ENCODE results near the gene FAR1. TPM values are rescaled to one million over a fixed set of nuclear protein-coding genes. Genes with fewer than 3 reads are reported as not detected.

The FAR1 gene
- polyA plus RNA-seq, 1 of the 3 experiments (the other 2 are of a cell fraction), result 29.0 TPM

DNA sequence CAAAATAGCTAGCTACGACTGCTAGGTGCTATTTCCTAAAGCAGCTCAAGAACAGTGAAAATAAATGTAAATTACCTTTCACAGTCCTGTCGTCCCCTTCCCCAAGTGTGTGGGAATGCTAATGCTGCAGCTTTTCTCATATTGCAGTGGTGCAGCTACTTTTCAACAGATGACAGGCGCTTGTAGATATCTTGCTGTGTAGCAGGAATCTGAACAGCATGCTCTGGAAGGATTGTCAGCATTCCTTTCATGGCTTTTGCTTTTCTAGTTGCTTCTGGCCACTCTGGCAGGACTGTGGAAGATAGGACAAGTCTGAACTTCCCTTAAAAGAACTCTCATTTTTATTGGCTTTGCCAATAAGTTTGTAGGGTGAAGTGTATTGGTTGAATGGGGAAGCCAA is 18.8 kb downstream of the FAR1 start:
- Histone ChIP-seq H3K9me2 (no peaks in the 10 kb centered on the region), H2AFZ (ENCODE audit: low read depth) (no peak overlapping the region), H3K27me3 (ENCODE audit: insufficient read depth) (no peaks in the 10 kb centered on the region), H3K4me1 (ENCODE audit: control insufficient read depth in 1 of 2, insufficient read depth in 2 of 2, low read depth in 1 of 2, low read length in 1 of 2) (peaks cover 0 to 14% of the 10 kb centered on the region in 2 experiments; a peak in 1 of 4 replicates), H3K79me2 (ENCODE audit: insufficient read depth) (peaks cover 100% of the 10 kb centered on the region), H3K9me3 (no peaks in the 10 kb centered on the region), H3K4me2 (no peak overlapping the region), H3F3A (replicated peaks; ENCODE audit: insufficient read depth) (peaks cover 16% of the 10 kb centered on the region), H4K20me1 (ENCODE audit: insufficient read depth) (peaks cover 77% of the 10 kb centered on the region), H3K36me3 (replicated peaks in 1 of 2; ENCODE audit: control insufficient read depth in 1 of 2, insufficient read depth in 2 of 2, low read length in 1 of 2) (peaks cover 0 to 13% of the 10 kb centered on the region in 2 experiments), H3K27ac (ENCODE audit: low read depth in 2 of 2, low read length in 1 of 2) (no peak overlapping the region), H3K9ac (no peak overlapping the region), H3K4me3 (ENCODE audit: low read depth in 2 of 2, low read length in 1 of 2) (no peak overlapping the region)
- no peak for TF ChIP-seq FOSL2 (IDR thresholded peaks at IDR 0.05; ENCODE audit: borderline replicate concordance, low read depth)
- TF ChIP-seq GATA2 (CRISPR knock-in tag; IDR thresholded peaks at IDR 0.05), result no peak
- no peak for TF ChIP-seq SMC3 (IDR thresholded peaks at IDR 0.05; ENCODE audit: low read depth, low read length)
- TF ChIP-seq, protein P1, sequence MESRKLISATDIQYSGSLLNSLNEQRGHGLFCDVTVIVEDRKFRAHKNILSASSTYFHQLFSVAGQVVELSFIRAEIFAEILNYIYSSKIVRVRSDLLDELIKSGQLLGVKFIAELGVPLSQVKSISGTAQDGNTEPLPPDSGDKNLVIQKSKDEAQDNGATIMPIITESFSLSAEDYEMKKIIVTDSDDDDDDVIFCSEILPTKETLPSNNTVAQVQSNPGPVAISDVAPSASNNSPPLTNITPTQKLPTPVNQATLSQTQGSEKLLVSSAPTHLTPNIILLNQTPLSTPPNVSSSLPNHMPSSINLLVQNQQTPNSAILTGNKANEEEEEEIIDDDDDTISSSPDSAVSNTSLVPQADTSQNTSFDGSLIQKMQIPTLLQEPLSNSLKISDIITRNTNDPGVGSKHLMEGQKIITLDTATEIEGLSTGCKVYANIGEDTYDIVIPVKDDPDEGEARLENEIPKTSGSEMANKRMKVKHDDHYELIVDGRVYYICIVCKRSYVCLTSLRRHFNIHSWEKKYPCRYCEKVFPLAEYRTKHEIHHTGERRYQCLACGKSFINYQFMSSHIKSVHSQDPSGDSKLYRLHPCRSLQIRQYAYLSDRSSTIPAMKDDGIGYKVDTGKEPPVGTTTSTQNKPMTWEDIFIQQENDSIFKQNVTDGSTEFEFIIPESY (IDR thresholded peaks at IDR 0.05; ENCODE audit: borderline replicate concordance, low read depth), result no peak
- TF ChIP-seq ELF1 (IDR thresholded peaks at IDR 0.05), result no peak
- TF ChIP-seq RFX5 (IDR thresholded peaks at IDR 0.05; ENCODE audit: low read length), result no peak
- TF ChIP-seq RCOR1 (IDR thresholded peaks at IDR 0.05; ENCODE audit: low read length), result no peak
- TF ChIP-seq FOXM1 (IDR thresholded peaks at IDR 0.05; ENCODE audit: low read depth), result no peak
- DNase-seq, result no peak
- 93% methylated on average over 3 of the region's 3 CpGs for WGBS (ENCODE audit: low lambda C conversion rate)
- CTCF ChIA-PET, result interaction anchor here (1.5 to 1.6 kb wide), 2 partner anchors 15 to 18 kb away, joined by 5 to 6 read pairs; no protein-coding TSS in a partner anchor
- POLR2A ChIA-PET, result no interaction called here

DNA sequence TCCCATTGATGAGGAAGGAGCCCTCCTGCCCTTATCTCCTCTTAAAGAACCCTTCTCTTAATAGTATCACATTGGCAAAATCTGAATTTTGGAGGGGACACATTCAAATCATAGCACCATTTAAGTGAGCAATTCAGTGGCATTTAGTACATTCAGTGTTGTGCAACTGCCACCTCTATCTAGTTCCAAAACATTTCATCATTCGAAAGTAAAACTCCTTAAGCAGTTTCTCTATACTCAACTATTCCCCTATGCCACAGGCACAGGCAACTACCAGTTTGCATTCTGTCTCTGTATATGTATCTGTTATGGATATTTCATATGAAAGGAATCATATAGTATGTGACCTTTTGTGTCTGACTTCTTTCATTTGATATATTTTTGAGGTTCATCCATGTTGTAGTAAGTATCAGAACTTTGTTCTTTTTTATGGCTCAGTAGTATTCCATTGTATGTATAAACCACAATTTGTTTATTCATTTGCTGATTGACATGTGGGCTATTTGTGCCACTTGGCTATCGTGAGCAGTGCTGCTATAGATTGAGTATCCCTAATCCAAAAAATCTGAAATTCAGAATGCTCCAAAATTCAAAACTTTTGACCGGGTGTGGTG is 22.9 kb downstream of the FAR1 start:
- H3K9me3 ChIP-seq, result no peaks in the 10 kb centered on the region
- H3F3A ChIP-seq (replicated peaks; ENCODE audit: insufficient read depth), result peaks cover 3% of the 10 kb centered on the region
- H3K36me3 ChIP-seq (replicated peaks in 1 of 2; ENCODE audit: control insufficient read depth in 1 of 2, insufficient read depth in 2 of 2, low read length in 1 of 2), result peaks cover 19 to 21% of the 10 kb centered on the region in 2 experiments
- H2AFZ ChIP-seq (ENCODE audit: low read depth), result no peak overlapping the region
- POLR2A ChIA-PET, result no interaction called here
- H3K9me2 ChIP-seq, result no peaks in the 10 kb centered on the region
- H3K79me2 ChIP-seq (ENCODE audit: insufficient read depth), result peaks cover 92% of the 10 kb centered on the region
- no peak overlapping the region for H3K4me3 ChIP-seq (ENCODE audit: low read depth in 2 of 2, low read length in 1 of 2)
- no peak overlapping the region for H3K9ac ChIP-seq
- CTCF ChIA-PET, result no interaction called here
- TF ChIP-seq RCOR1 (IDR thresholded peaks at IDR 0.05; ENCODE audit: low read length), result no peak
- TF ChIP-seq CHD2 (IDR thresholded peaks at IDR 0.05; ENCODE audit: low read length, partially characterized antibody), result no peak
- no peak for TF ChIP-seq FOSL2 (IDR thresholded peaks at IDR 0.05; ENCODE audit: borderline replicate concordance, low read depth)
- TF ChIP-seq, protein P2, sequence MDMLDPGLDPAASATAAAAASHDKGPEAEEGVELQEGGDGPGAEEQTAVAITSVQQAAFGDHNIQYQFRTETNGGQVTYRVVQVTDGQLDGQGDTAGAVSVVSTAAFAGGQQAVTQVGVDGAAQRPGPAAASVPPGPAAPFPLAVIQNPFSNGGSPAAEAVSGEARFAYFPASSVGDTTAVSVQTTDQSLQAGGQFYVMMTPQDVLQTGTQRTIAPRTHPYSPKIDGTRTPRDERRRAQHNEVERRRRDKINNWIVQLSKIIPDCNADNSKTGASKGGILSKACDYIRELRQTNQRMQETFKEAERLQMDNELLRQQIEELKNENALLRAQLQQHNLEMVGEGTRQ (IDR thresholded peaks at IDR 0.05; ENCODE audit: borderline replicate concordance, low read depth, low read length), result no peak
- TF ChIP-seq, protein P3, sequence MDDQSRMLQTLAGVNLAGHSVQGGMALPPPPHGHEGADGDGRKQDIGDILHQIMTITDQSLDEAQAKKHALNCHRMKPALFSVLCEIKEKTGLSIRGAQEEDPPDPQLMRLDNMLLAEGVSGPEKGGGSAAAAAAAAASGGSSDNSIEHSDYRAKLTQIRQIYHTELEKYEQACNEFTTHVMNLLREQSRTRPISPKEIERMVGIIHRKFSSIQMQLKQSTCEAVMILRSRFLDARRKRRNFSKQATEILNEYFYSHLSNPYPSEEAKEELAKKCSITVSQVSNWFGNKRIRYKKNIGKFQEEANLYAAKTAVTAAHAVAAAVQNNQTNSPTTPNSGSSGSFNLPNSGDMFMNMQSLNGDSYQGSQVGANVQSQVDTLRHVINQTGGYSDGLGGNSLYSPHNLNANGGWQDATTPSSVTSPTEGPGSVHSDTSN (IDR thresholded peaks at IDR 0.05), result no peak
- no peak for TF ChIP-seq NFIC (IDR thresholded peaks at IDR 0.05; ENCODE audit: borderline replicate concordance)
- no peak for TF ChIP-seq FOXM1 (IDR thresholded peaks at IDR 0.05; ENCODE audit: low read depth)
- TF ChIP-seq MEF2A (IDR thresholded peaks at IDR 0.05; ENCODE audit: borderline replicate concordance, low read depth), result no peak
- no peak for TF ChIP-seq YY1 (IDR thresholded peaks at IDR 0.05; ENCODE audit: low read depth)
- TF ChIP-seq EP300 (IDR thresholded peaks at IDR 0.05; ENCODE audit: borderline replicate concordance in 1 of 2, low read depth in 1 of 2, low read length in 1 of 2), result no peak
- TF ChIP-seq TCF12 (IDR thresholded peaks at IDR 0.05), result no peak
- peaks cover 57% of the 10 kb centered on the region for H4K20me1 ChIP-seq (ENCODE audit: insufficient read depth)
- no peaks in the 10 kb centered on the region; a peak in 1 of 4 replicates for H3K4me1 ChIP-seq (ENCODE audit: control insufficient read depth in 1 of 2, insufficient read depth in 2 of 2, low read depth in 1 of 2, low read length in 1 of 2)
- DNase-seq, result no peak
- no peaks in the 10 kb centered on the region for H3K27me3 ChIP-seq (ENCODE audit: insufficient read depth)
- H3K4me2 ChIP-seq, result no peak overlapping the region
- no peak overlapping the region for H3K27ac ChIP-seq (ENCODE audit: low read depth in 2 of 2, low read length in 1 of 2)
- WGBS (ENCODE audit: low lambda C conversion rate), result 98% methylated on average over 3 of the region's 3 CpGs

Measured in SK-N-SH (cell line).